Subcutaneous abdominal adipose tissue (tissue), 5 donors: ENCODE measurements around the gene KAT2A.

Experiments used
- H3K27ac ChIP-seq: one replicate; pipeline ENCODE4 v1.7.0; 2013; ENCODE audit warnings: low read depth, mild to moderate bottlenecking, inconsistent platforms, low read length, moderate library complexity
- H3K27me3 ChIP-seq, 5 donors: one replicate each; pipeline ENCODE4 v1.7.0; 2013; ENCODE audit warnings: low read length in 5 of 5, inconsistent platforms in 1 of 5; ENCODE audit not compliant: control insufficient read depth in 5 of 5, insufficient read depth in 4 of 5
- H3K36me3 ChIP-seq, 5 donors: one replicate each; pipeline ENCODE4 v1.7.0; 2013; ENCODE audit warnings: low read length in 5 of 5; ENCODE audit not compliant: control insufficient read depth in 5 of 5, insufficient read depth in 5 of 5
- H3K4me1 ChIP-seq, 5 donors: one replicate each; pipeline ENCODE4 v1.7.0; 2013; ENCODE audit warnings: low read length in 5 of 5, mild to moderate bottlenecking in 3 of 5, moderate library complexity in 1 of 5; ENCODE audit not compliant: control insufficient read depth in 5 of 5, insufficient read depth in 5 of 5
- H3K4me3 ChIP-seq, 5 donors: one replicate each; pipeline ENCODE4 v1.7.0; 2013; ENCODE audit warnings: low read length in 5 of 5, low read depth in 1 of 5
- H3K9ac ChIP-seq, 5 donors: one replicate each; pipeline ENCODE4 v1.7.0; 2013; ENCODE audit warnings: low read length in 5 of 5, mild to moderate bottlenecking in 4 of 5, moderate library complexity in 3 of 5
- H3K9me3 ChIP-seq, 5 donors: one replicate each; pipeline ENCODE4 v1.7.0; 2013; ENCODE audit warnings: low read length in 5 of 5; ENCODE audit not compliant: control insufficient read depth in 5 of 5
- donor health status: healthy.
- donor health status: healthy.
- donor health status: healthy.
- donor health status: healthy.
- donor health status: healthy.

The KAT2A gene

DNA sequence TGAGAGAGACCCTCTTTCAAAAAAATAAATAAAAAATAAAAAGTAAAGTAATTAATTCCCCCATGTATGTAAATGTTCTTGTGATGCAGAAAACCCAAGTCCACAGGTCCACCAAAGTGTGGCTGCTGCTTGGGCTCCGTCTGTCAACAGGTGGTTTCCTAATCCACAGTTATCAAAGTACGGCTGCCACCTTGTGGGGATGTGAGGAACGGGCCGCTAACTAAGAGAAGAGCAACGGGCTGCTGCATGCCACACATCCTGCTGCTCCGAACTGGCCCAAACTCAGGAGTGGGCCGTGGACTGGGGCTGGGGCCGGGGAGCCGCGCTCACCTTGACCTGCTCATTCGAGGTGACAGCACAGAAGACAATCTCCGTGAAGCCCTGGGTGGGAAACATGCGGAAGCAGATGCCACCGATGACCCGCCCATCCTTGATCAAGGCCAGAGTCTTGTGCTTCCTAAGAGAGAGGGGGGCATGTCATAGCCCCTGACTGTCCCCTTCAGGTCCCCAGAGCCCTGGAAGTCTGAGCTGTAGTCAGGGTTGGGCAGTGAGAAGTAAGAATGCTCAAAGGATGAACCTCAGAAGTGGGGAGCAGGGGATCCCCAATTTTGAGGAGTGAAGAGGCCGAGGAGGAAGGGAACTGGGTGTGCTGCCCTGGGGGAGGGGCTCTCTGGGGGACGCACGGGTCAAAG lies 4.3 kb downstream of the KAT2A start:
- Histone ChIP-seq H3K27me3 (no peaks in the 10 kb centered on the region), H3K27ac (no peak overlapping the region), H3K36me3 (peaks cover 0 to 49% (median 33%) of the 10 kb centered on the region in 5 donors), H3K9me3 (no peaks in the 10 kb centered on the region), H3K4me3 (no peak overlapping the region), H3K9ac (no peak overlapping the region), H3K4me1 (peaks cover 4 to 31% (median 29%) of the 10 kb centered on the region in 5 donors)

DNA sequence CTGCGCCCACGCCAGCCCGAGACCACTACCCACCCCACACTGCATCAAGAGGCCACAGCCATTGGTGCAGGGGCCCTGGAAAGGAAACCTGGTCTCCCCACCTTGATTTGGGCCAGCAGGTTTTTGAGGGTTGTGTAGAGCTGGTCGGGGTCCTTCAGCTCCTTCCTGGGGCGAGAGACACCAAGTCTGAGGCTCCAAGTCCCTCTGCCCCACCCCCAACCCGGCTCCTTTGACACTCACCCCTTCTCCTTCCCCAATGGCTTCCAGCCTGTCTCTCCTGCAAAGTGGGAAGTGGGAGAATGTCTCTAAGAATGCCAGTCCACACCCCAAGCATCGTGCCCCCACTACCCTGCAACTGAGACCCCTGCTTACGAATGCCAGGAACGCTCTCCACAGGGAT lies 7.0 kb downstream of the KAT2A start:
- H3K36me3 ChIP-seq: peaks cover 0 to 59% (median 37%) of the 10 kb centered on the region in 5 donors
- H3K4me1 ChIP-seq: peaks cover 8 to 27% (median 20%) of the 10 kb centered on the region in 5 donors
- no peaks in the 10 kb centered on the region for H3K27me3 ChIP-seq
- no peak overlapping the region for H3K27ac ChIP-seq
- H3K9me3 ChIP-seq: no peaks in the 10 kb centered on the region
- H3K9ac ChIP-seq: no peak overlapping the region
- H3K4me3 ChIP-seq: no peak overlapping the region

DNA sequence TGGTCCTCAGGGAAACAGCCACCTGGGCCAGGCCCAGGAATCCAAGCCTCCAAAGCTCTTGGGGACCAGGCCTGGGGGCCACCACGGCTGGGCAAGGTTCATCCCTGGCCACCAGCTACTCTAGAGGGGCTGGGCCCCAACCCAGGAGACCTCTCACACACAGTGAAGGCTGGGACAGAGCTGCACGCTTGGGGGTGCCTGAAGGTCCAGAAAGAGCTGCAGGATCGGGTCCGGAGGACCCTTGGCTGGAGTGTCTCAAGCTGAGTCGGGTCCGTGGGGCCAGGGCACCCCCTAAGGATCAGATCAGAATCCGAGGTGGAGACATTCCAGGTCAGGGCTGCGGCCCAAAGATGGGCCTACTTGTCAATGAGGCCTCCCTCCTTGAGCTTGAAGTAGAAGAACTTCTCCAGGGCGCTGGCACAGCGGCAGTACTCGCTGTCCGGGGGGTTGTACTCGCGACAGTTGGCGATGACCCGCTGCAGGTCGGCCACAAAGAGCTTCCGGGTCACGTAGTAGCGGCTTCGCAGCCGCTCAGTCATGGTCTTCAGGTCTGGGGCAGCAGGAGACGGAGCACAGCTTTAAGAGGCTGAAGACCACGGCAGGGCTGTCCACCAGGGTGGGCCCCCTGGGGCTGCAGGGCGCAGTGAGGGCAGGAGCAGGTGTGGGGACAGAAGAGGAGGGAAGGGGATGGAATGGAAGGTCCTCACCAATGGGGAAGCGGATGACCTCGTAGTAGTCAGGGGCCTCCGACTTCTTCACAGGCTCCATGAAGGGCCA lies 7.7 kb downstream of the KAT2A start:
- peak overlapping the region; percentile 61 to 93 (median 81) for H3K9ac ChIP-seq
- H3K36me3 ChIP-seq: peaks cover 0 to 59% (median 42%) of the 10 kb centered on the region in 5 donors
- peaks cover 8 to 27% (median 20%) of the 10 kb centered on the region in 5 donors for H3K4me1 ChIP-seq
- H3K27me3 ChIP-seq: no peaks in the 10 kb centered on the region
- no peaks in the 10 kb centered on the region for H3K9me3 ChIP-seq
- peak overlapping the region in 1 of 5 donors; percentile 77 for H3K4me3 ChIP-seq
- peak overlapping the region; percentile 90 for H3K27ac ChIP-seq

DNA sequence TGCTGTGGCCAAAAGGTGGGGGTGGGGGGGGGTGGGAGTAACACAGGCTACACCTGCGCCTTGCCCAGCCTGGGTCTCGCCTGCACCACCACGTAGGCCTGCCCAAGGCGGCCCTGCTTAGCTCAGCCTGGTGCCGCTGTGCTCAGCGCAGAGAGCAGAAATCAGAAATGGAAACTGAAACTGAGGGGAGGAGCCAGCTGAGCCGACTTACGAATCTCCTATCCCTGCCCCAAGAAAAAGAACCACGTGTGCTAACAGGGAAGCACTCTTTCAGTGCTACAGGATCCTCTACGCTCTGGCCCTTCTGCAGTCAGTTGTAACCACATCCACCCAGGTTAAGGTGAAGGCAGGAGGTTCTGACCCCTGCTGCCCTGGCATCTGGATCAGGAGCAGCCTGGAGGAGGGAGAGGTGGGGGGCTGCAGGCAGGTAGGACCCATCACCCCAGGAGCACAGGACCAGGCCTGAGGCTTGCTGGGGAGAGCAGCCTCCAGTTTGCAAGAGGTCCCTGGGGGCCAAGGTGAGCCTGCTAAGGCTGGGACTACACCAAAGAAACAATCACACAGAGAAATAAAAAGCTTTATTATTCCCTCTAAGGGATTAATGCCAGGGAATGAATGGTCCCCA lies 8.5 kb downstream of the KAT2A start, which contains the start of gene DHX58:
Gene DHX58 (minus strand): TSS at position 163 of the 625 bp plus-strand sequence. CDS start 822 bp downstream, outside the sequence.
- Histone ChIP-seq H3K27ac (peak within 1 kb of the TSS; percentile 90), H3K9ac (peak within 1 kb of the TSS; percentile 63 to 93 (median 81)), H3K4me3 (peak within 1 kb of the TSS; percentile 71 to 94 (median 85)), H3K27me3 (no peaks in the 10 kb centered on the region), H3K36me3 (peaks cover 0 to 58% (median 40%) of the 10 kb centered on the region in 5 donors), H3K4me1 (peaks cover 8 to 27% (median 20%) of the 10 kb centered on the region in 5 donors), H3K9me3 (no peaks in the 10 kb centered on the region)

DNA sequence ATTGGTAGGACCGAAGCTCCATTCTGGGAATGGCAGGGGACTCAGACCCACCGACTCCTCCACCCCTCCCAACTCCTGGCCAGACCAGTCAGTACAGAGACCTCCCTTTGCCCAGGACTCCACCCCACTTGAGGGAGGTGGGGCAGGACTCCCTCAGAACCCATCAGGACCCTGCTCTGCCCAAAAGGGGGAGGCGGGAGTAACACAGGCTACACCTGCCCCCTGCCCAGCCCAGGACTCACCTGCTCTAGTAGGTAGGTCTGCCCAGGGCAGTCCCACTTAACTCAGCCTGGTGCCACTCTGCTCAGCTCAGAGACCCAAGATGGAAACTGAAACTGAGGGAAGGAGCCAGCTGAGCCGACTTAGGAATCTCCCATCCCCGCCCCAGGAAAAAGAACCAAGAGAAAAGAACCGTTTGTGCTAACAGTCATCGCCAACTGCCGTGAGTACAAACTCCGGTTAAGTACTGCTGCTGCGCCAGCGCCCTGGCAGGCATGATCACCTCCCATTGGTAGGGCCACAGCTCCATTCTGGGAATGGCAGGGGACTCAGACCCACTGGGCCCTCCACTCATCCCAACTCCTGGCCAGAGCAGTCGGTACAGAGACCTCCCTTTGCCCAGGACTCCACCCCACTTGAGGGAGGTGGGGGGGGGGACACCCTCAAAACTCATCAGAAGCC lies 9.2 kb downstream of the KAT2A start:
- Histone ChIP-seq H3K9me3 (no peaks in the 10 kb centered on the region), H3K27me3 (no peaks in the 10 kb centered on the region), H3K36me3 (peaks cover 0 to 52% (median 40%) of the 10 kb centered on the region in 5 donors), H3K4me1 (peaks cover 8 to 26% (median 20%) of the 10 kb centered on the region in 5 donors), H3K9ac (peak overlapping the region; percentile 63 to 93 (median 81)), H3K27ac (peak overlapping the region; percentile 90), H3K4me3 (peak overlapping the region; percentile 71 to 94 (median 85))

DNA sequence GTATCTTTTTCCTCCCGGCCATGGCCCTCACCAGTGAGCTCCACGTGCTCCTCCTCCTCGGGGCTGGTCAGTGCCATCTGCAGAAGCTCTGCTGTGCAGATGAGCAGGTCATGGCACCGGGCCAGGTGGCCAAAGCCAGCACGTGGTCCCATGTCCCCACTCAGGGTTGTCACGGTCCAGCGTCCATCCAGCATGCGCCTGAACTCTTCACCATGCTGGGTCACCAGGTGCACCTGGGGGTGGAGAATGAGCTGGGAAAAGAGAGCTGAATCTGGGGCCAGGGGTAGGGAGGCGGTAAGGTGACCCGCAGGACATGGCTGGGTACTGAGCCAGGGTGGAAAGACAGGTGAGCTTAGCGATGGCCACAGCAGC lies 9.9 kb downstream of the KAT2A start:
- peak overlapping the region; percentile 90 for H3K27ac ChIP-seq

DNA sequence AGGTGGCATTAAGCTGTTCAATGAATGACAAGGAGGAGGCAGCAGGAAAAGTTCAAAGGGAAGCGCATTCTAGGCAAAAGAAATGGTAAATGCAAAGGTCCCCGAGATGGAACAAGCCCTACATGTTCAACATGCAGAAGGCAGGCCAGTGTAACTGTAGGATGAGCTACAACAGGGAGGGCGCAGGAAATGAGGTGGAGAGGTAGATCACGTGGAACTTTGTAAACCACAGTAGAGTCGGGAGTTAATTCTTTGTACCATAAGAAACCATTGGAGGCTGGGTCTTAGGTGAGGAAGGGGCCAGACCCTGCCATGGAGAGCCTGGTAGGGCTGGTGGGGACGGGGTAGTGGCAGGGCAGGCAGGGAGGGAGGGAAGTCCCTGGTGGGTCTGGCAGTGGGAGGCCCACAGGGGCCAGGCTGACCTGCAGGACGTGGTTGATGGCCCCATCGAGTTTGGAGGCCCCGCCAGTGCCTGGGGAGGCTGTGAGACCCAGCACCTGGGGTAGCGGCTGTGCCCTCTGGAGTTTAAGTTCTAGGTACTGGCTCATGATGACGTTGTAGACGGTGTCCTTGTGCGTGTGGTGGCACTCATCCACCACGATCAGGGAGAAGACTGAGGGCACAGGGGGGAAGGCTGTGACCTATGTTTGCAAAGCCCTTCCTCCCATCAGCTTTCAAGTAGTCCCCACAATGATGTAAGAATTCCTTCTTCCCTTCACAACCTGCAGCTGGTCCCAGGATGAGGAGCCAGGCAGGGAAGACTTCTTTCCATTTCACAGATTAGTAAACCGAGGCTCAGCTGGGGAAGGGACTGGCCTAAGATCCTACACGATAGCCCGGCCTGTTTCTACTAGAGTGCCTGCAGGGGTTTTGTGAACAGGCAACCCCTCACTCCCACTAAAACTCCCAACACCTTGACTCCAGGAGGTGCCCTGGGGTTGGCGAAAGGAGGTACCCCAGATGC lies 10.6 kb downstream of the KAT2A start:
- peaks cover 0 to 51% (median 42%) of the 10 kb centered on the region in 5 donors for H3K36me3 ChIP-seq
- peaks cover 8 to 23% (median 20%) of the 10 kb centered on the region in 5 donors for H3K4me1 ChIP-seq
- no peak overlapping the region for H3K27ac ChIP-seq
- no peaks in the 10 kb centered on the region for H3K27me3 ChIP-seq
- no peak overlapping the region for H3K4me3 ChIP-seq
- no peaks in the 10 kb centered on the region for H3K9me3 ChIP-seq
- no peak overlapping the region for H3K9ac ChIP-seq

More for the DNA sequence above, 9.9 kb downstream of the KAT2A start:
- Histone ChIP-seq H3K9me3 (no peaks in the 10 kb centered on the region), H3K36me3 (peaks cover 0 to 49% (median 40%) of the 10 kb centered on the region in 5 donors), H3K4me3 (peak overlapping the region in 4 of 5 donors; percentile 71 to 94 (median 81)), H3K4me1 (peaks cover 8 to 23% (median 20%) of the 10 kb centered on the region in 5 donors), H3K27me3 (no peaks in the 10 kb centered on the region), H3K9ac (peak overlapping the region in 3 of 5 donors; percentile 81 to 93 (median 85))

DNA sequence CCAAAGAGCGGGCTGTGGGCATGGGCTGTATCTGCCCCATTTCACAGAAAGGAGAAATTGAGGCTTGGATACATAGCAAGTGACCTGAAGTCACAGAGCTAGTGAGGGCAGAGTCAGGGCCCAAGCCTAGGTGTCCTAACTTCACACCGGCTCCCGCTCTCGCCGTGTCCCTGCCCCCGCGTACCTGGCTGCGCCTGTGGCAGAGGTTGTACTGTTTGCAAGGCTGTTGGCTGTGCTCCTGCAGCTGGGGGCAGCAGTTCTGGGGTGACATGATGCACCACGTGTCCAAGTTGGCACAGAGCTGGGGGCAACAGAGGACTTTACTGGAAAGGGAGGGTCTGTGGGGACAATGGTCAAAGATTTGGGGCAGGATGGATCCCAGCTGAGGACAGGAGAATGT lies 12.1 kb downstream of the KAT2A start:
- no peaks in the 10 kb centered on the region for H3K27me3 ChIP-seq
- no peaks in the 10 kb centered on the region for H3K9me3 ChIP-seq
- H3K27ac ChIP-seq: no peak overlapping the region
- peaks cover 0 to 54% (median 45%) of the 10 kb centered on the region in 5 donors for H3K36me3 ChIP-seq
- H3K4me3 ChIP-seq: no peak overlapping the region
- H3K9ac ChIP-seq: no peak overlapping the region
- H3K4me1 ChIP-seq: peaks cover 8 to 23% (median 20%) of the 10 kb centered on the region in 5 donors
